PC-3 (cell line): ENCODE results near the gene GFOD1.

Experiments used
- CTCF ChIP-seq: fragments of 300-600 bp; sonication (generic); conservative IDR thresholded peaks from 2 replicates; pipeline ENCODE4 v1.5.1; 2017; ENCODE audit warnings: antibody characterized with exemption, low read depth, mild to moderate bottlenecking, low read length
- EZH2 ChIP-seq: fragments of 300-600 bp; sonication (generic); IDR thresholded peaks from one replicate; pipeline ENCODE4 v1.6.1; 2017; ENCODE audit warnings: antibody characterized with exemption, mild to moderate bottlenecking, low read length; ENCODE audit not compliant: unreplicated experiment
- EZH2phosphoT487 ChIP-seq: fragments of 300-600 bp; sonication (generic); IDR thresholded peaks from 2 replicates; pipeline ENCODE4 v1.6.1; 2018; ENCODE audit warnings: mild to moderate bottlenecking, antibody characterized with exemption, low read length, borderline replicate concordance

DNA sequence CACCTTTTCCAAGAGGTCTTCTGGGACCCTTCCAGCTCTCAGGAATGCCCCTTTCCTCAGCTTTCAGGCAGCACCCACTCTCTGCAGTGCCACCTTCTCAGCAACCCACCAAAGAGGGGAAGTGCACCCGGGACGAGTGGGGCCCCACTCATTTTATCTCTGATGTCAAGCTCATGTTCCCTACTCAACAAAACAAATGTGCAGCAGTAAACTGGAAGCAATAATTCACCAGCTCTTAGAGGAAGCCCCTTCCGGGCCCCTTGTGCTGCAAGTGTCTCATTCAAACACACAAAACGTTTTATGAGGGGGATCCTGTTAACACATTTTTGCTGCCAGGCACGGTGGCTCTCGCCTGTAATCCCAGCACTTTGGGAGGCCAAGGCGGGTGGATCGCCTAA is 13.6 kb downstream of the GFOD1 start:
- TF ChIP-seq CTCF = no peak
- no peak for TF ChIP-seq EZH2
- no peak for TF ChIP-seq EZH2phosphoT487
